Glutamatergic neuron (in vitro differentiated cells): ENCODE data around the gene FBXL13. TPM values are rescaled to one million over a fixed set of nuclear protein-coding genes. Genes with fewer than 3 reads are reported as not detected.

Source experiments
- DNase-seq: peaks from one replicate; pipeline ENCODE4 v3.0.0; 2022
- H3K27ac Mint-ChIP-seq: one replicate; pipeline ENCODE4 v1.8.0; 2020; ENCODE audit warnings: mild to moderate bottlenecking, mixed read lengths, inconsistent platforms; ENCODE audit not compliant: unreplicated experiment
- H3K27me3 Mint-ChIP-seq: one replicate; pipeline ENCODE4 v1.8.0; 2020; ENCODE audit warnings: mild to moderate bottlenecking, moderate library complexity, mixed read lengths, inconsistent platforms; ENCODE audit not compliant: unreplicated experiment
- H3K36me3 Mint-ChIP-seq: one replicate; pipeline ENCODE4 v1.8.0; 2020; ENCODE audit warnings: mild to moderate bottlenecking, mixed read lengths, inconsistent platforms; ENCODE audit not compliant: unreplicated experiment
- H3K4me1 Mint-ChIP-seq: one replicate; pipeline ENCODE4 v1.8.0; 2020; ENCODE audit warnings: mild to moderate bottlenecking, low read depth, mixed read lengths, inconsistent platforms; ENCODE audit not compliant: unreplicated experiment
- H3K4me3 Mint-ChIP-seq: one replicate; pipeline ENCODE4 v1.8.0; 2020; ENCODE audit warnings: mild to moderate bottlenecking, mixed read lengths, inconsistent platforms; ENCODE audit not compliant: unreplicated experiment
- H3K9me3 Mint-ChIP-seq: one replicate; pipeline ENCODE4 v1.8.0; 2020; ENCODE audit warnings: mild to moderate bottlenecking, moderate library complexity, mixed read lengths, inconsistent platforms; ENCODE audit not compliant: unreplicated experiment
- CTCF ChIP-seq: fragments of 200-600 bp; sonication (generic); IDR thresholded peaks from one replicate; pipeline ENCODE4 v1.5.0; 2021; ENCODE audit not compliant: partially characterized antibody, unreplicated experiment
- total RNA-seq: library from RNA; stranded (reverse); fragmentation: NEBNext Ultra II Directional; extraction: Animal tissue kit (Norgen Biotek cat#: 25700); gene quantifications from one replicate; pipeline ENCODE4 v1.2.1, GENCODE V29; 2021; ENCODE audit not compliant: unreplicated experiment

Gene FBXL13
- total RNA-seq, 1 donor from 2014 or later: 1.1 TPM

GRCh38 chr7:103117465-103117864 lies 42.9 kb upstream of the FBXL13 start:
- no peak for DNase-seq
- H3K27ac Mint-ChIP-seq: no peak overlapping the region
- peaks cover 2% of the 10 kb centered on the region for H3K4me1 Mint-ChIP-seq
- H3K27me3 Mint-ChIP-seq: peaks cover 2% of the 10 kb centered on the region
- no peak overlapping the region for H3K4me3 Mint-ChIP-seq
- no peaks in the 10 kb centered on the region for H3K36me3 Mint-ChIP-seq
- H3K9me3 Mint-ChIP-seq: peaks cover 2% of the 10 kb centered on the region
- no peak for TF ChIP-seq CTCF

GRCh38 chr7:103116991-103117390 lies 42.4 kb upstream of the FBXL13 start:
- no peak for TF ChIP-seq CTCF
- Mint-ChIP-seq H3K36me3 (no peaks in the 10 kb centered on the region), H3K4me1 (peaks cover 2% of the 10 kb centered on the region), H3K4me3 (no peak overlapping the region), H3K27me3 (peaks cover 2% of the 10 kb centered on the region), H3K9me3 (peaks cover 2% of the 10 kb centered on the region), H3K27ac (no peak overlapping the region)
- DNase-seq: no peak

- Mint-ChIP-seq H3K4me3 (no peak overlapping the region), H3K36me3 (no peaks in the 10 kb centered on the region), H3K4me1 (peaks cover 2% of the 10 kb centered on the region), H3K27me3 (peaks cover 2% of the 10 kb centered on the region), H3K9me3 (no peaks in the 10 kb centered on the region), H3K27ac (no peak overlapping the region)
- DNase-seq: no peak
- no peak for TF ChIP-seq CTCF
These were observed 41.9 kb upstream of the FBXL13 start for GRCh38 chr7:103116511-103116910.

- Mint-ChIP-seq H3K27me3 (peaks cover 2% of the 10 kb centered on the region), H3K27ac (no peak overlapping the region), H3K36me3 (no peaks in the 10 kb centered on the region), H3K4me3 (no peak overlapping the region), H3K9me3 (no peaks in the 10 kb centered on the region), H3K4me1 (peaks cover 2% of the 10 kb centered on the region)
- DNase-seq: no peak
- TF ChIP-seq CTCF: no peak
These were observed 41.2 kb upstream of the FBXL13 start for GRCh38 chr7:103115771-103116170.

GRCh38 chr7:103114576-103115008 lies 40.0 kb upstream of the FBXL13 start:
- DNase-seq: no peak
- peaks cover 2% of the 10 kb centered on the region for H3K27me3 Mint-ChIP-seq
- no peaks in the 10 kb centered on the region for H3K9me3 Mint-ChIP-seq
- TF ChIP-seq CTCF: no peak
- no peak overlapping the region for H3K27ac Mint-ChIP-seq
- H3K4me3 Mint-ChIP-seq: no peak overlapping the region
- H3K36me3 Mint-ChIP-seq: peaks cover 3% of the 10 kb centered on the region
- peaks cover 2% of the 10 kb centered on the region for H3K4me1 Mint-ChIP-seq
